ENCODE data around the gene SNX8.

GRCh38 chr7:2256306-2257045 is 57.8 kb downstream of the SNX8 start:
- TF ChIP-seq EZH2phosphoT487 (IDR thresholded peaks at IDR 0.05; ENCODE audit: borderline replicate concordance, low read length) = no peak
- no peak for TF ChIP-seq CTCF (IDR thresholded peaks at IDR 0.05; ENCODE audit: low read depth, low read length, poor library complexity, severe bottlenecking)
